ENCODE results near the gene USP53. TPM values are rescaled to one million over a fixed set of nuclear protein-coding genes. Genes with fewer than 3 reads are reported as not detected.

The USP53 gene
- total and polyA plus RNA-seq, 9 of the 15 experiments (the other 6 are each of a cell fraction or from before 2014, with no cell fraction given), result 2.9 to 9.6 (median 8.3) TPM

GRCh38 chr4:119211867-119212233 is 663 bp upstream of the USP53 start (continued):
- 0 out of 2 replicates have a peak, but pooled peaks have one; percentile 18 for TF ChIP-seq CHAMP1 (IDR thresholded peaks at IDR 0.05)

GRCh38 chr4:119212964-119213606 is 572 bp downstream of the USP53 start:
- Histone ChIP-seq H3K36me3 (ENCODE audit: control insufficient read depth, insufficient read depth, low read length) (peaks cover 2% of the 10 kb centered on the region; the same call in 2 of the 3 replicates), H3K4me3 (peak overlapping the region; percentile 72), H2AFZ (ENCODE audit: low read depth, low read length) (peak overlapping the region; percentile 96), H3K4me1 (replicated peaks in 1 of 2; ENCODE audit: control insufficient read depth in 2 of 2, insufficient read depth in 2 of 2, low read length in 2 of 2) (peaks cover 4 to 8% of the 10 kb centered on the region in 2 experiments; a peak in 4 of 5 replicates), H3K9ac (ENCODE audit: insufficient read depth in 1 of 2, low read depth in 2 of 2, low read length in 2 of 2) (peak overlapping the region; percentile 96), H3K27ac (ENCODE audit: extremely low read depth, low read depth, low read length) (peak overlapping the region; percentile 86), H3K27me3 (ENCODE audit: control insufficient read depth in 2 of 2, insufficient read depth in 2 of 2, low read length in 2 of 2) (no peaks in the 10 kb centered on the region), H4K20me1 (replicated peaks; ENCODE audit: control insufficient read depth, insufficient read depth, low read length) (no peaks in the 10 kb centered on the region), H3K9me3 (replicated peaks; ENCODE audit: control insufficient read depth, insufficient read depth, low read depth, low read length) (no peaks in the 10 kb centered on the region), H3K79me2 (ENCODE audit: control insufficient read depth, insufficient read depth, low read length) (peaks cover 22% of the 10 kb centered on the region), H3K4me2 (ENCODE audit: insufficient read depth, low read length) (peak overlapping the region; percentile 95), H3K9me1 (ENCODE audit: control insufficient read depth, insufficient read depth, low read length) (no peaks in the 10 kb centered on the region)
- intact Hi-C loops (cut with micrococcal nuclease) (loop anchor here (1.0 to 5.0 kb wide), 3 partner anchors 73 to 239 kb away; no protein-coding TSS in a partner anchor), in situ Hi-C loops (cut with MboI) (no loop called here)
- FAIRE-seq, result peak; percentile 91
- ATAC-seq, result peak; percentile 88
- 2% methylated on average over 24 of the region's 24 CpGs for WGBS (ENCODE audit: insufficient coverage, low coverage, missing lambda C conversion rate)
- ChIA-PET CTCF (ENCODE audit: low intra/inter-chr PET ratio) (no interaction called here), POLR2A (interaction anchor here (0.8 to 2.2 kb wide), 7 partner anchors 9 to 172 kb away, joined by 3 to 13 read pairs (median 4); a partner anchor contains a TSS)
- TSS peak; percentile 72 for BruUV-seq (replicated peaks)
- DNase-seq (ENCODE audit: extremely low read depth in 1 of 4, low spot score in 3 of 4), result peak; percentile 61 to 93 (median 72)
- TF ChIP-seq PHF21A (IDR thresholded peaks at IDR 0.05; ENCODE audit: borderline replicate concordance, low read depth) (peak; percentile 14; the same call in 1 of the 2 replicates), TOE1 (IDR thresholded peaks at IDR 0.05; ENCODE audit: borderline replicate concordance) (no peak), TOE1 (CRISPR knock-in tag; IDR thresholded peaks at IDR 0.05; ENCODE audit: borderline replicate concordance, low read depth) (no peak), SRSF9 (IDR thresholded peaks at IDR 0.05; ENCODE audit: borderline replicate concordance, low read depth, low read length) (no peak), ZFX (CRISPR knock-in tag; IDR thresholded peaks at IDR 0.05) (peak; percentile 81; the same call in 1 of the 2 replicates), THRA (IDR thresholded peaks at IDR 0.05) (no peak)
